K562 (cell line): ENCODE measurements around the gene TMEM95.

Experiments used
- GTF2F1 ChIP-seq: IDR thresholded peaks from 2 replicates; pipeline ENCODE4 v1.6.1; 2011; ENCODE audit warnings: low read depth, low read length, improper control_type of control experiment
- JUNB ChIP-seq: fragments of 450-650 bp; formaldehyde crosslinking; conservative IDR thresholded peaks from 2 replicates; pipeline ENCODE4 v1.4.0; 2020; ENCODE audit warnings: mild to moderate bottlenecking
- MAZ ChIP-seq, 2 experiments: fragments of 450-650 bp in 1 of 2; sonication (generic) in 1 of 2; formaldehyde crosslinking; IDR thresholded peaks in 1 of 2; conservative IDR thresholded peaks in 1 of 2; 2 replicates each; pipeline versions ENCODE4 v1.4.0 to v1.5.0; 2020; ENCODE audit warnings: mild to moderate bottlenecking in 1 of 2, missing genetic modification reagents in 1 of 2
- POLR2H ChIP-seq: IDR thresholded peaks from 2 replicates; pipeline ENCODE4 v1.6.1; 2016; ENCODE audit warnings: missing genetic modification characterization, low read depth, mild to moderate bottlenecking, control low read depth, missing compliant biosample characterization, moderate library complexity
- SMARCE1 ChIP-seq: fragments of 450-650 bp; IDR thresholded peaks from 2 replicates; pipeline ENCODE4 v1.7.1; 2016; ENCODE audit warnings: mild to moderate bottlenecking
- USF1 ChIP-seq: sonication (generic); formaldehyde crosslinking; IDR thresholded peaks from 2 replicates; pipeline ENCODE4 v1.9.0; 2022; ENCODE audit warnings: mild to moderate bottlenecking, missing genetic modification reagents
- ZNF780A ChIP-seq: fragments of 250-450 bp; sonication (Bioruptor Pico); IDR thresholded peaks from 2 replicates; pipeline ENCODE4 v1.5.0; 2021; ENCODE audit warnings: mild to moderate bottlenecking

GRCh38 chr17:7332111-7332510, 22.8 kb upstream of the TMEM95 start:
- no peak for TF ChIP-seq SMARCE1
- no peak for TF ChIP-seq USF1 (CRISPR knock-in tag)
- no peak for TF ChIP-seq MAZ (CRISPR knock-in tag; conservative IDR thresholded peaks at IDR 0.05 in 1 of 2, IDR thresholded peaks at IDR 0.05 in 1 of 2)
- no peak for TF ChIP-seq ZNF780A (CRISPR knock-in tag)
- no peak for TF ChIP-seq GTF2F1
- no peak for TF ChIP-seq POLR2H
- no peak for TF ChIP-seq JUNB
